Fibroblast of skin of scalp (primary cell): Measurements from ENCODE around the gene PTPN5.

Experiments
- DNase-seq: peaks from one replicate; pipeline ENCODE4 v3.0.0-alpha.2; 2013

PTPN5 gene

DNA sequence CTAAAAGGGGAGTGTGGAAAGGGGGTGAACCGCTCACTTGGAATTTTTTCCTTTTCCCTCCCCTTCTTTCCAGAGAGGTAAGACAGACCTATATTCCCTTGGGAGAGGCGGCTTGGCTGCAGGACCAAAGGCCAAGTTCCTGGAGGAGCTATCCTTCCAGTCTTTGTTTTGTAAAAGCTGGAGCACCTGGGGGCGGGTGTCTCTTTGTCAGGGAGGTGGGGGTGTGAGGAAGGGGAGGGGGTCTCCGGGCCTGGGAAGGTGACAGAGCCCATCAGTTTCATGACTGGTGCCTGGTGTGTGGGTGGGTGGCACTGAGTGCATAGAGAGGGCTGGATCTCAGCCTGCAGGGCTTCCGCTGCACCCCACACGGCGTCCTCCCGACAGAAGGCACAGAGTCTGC, 18.5 kb downstream of the PTPN5 start:
- no peak for DNase-seq

DNA sequence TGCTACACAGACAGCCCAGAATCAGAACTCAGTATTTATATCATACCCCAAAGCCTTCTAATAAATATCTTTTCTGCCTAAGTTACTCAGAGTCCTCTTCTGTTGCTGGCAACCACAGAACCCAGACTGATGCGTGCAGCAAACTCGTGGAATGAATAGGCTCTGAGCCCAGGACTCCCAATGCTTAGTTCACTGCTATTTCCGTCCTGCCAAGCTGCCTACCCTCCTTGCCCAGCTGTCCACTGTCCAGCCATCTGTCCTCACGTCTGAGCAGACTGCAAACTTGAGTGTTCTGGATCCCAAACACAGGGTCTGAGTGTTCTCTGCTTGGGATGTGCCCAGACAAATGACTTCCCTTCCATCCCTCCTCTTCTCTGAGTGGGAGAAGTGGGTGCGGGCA, 19.4 kb downstream of the PTPN5 start:
- DNase-seq: no peak

DNA sequence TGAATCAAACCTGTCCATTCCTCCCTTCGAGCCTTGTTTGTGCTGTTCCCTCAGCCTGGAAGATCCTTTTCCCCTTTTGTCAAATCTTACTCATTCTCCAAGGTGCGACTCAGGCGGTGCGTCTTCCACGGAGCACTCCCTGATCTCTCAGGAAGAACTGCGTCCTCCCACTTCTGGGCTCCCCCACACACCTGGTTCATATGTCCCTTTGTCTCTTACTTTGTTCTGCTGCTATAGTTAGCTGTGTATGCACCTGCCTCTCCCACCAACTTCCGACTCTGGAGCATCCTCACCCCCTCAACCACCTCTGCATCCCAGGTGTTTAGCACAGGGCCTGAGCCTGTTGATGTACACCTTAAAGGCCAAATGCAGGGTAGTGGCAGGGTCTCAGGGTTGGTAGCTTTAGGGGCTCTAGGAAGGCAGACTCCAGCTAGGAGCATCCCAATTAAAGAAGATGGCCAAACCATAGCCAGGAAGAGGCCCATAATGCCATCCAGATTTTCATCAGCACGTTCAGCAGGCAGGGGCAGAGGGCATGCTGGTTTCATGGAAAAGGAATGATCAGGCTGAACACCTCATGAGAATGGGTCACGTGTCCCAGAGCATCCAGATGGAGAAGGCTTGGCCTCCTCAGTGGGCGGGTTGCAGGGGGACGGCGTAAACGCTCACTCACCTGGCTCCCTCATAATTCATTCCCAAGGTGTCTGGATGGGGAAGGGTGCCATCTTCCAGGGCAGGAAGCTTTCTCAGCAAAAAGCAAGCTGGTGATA, 20.1 kb downstream of the PTPN5 start:
- DNase-seq: no peak

GRCh38 chr11:18770479-18771125, 21.0 kb downstream of the PTPN5 start:
- no peak for DNase-seq

GRCh38 chr11:18769802-18770456, 21.7 kb downstream of the PTPN5 start:
- no peak for DNase-seq

- no peak for DNase-seq
These were observed 22.6 kb downstream of the PTPN5 start for GRCh38 chr11:18768978-18769377.

DNA sequence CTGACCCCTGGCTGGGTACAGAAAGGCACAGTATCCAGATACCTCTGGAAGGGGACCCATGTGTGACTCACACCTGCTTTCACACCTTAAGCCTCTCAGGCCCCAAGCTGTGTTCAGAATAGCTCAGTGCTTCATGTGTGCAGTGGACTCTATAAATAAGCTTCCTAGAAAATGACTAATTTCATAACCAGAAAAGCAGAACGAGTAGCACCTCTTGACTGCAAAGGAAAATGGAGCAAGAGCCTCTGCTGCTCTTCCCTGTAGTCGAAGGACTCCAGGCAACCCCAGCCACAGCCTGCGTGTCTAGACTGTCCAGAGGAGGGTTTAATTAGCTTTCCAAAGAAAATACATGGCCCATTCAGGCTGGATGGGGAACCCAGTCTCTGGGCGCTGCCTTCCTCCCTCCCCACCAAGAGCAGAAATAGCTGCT, 23.1 kb downstream of the PTPN5 start:
- DNase-seq: no peak

GRCh38 chr11:18766015-18766414, 25.6 kb downstream of the PTPN5 start:
- DNase-seq: no peak

GRCh38 chr11:18765554-18765953, 26.0 kb downstream of the PTPN5 start:
- no peak for DNase-seq

GRCh38 chr11:18761741-18762140, 29.9 kb downstream of the PTPN5 start:
- no peak for DNase-seq

- DNase-seq: no peak
These were observed 30.5 kb downstream of the PTPN5 start for GRCh38 chr11:18761144-18761543.

- no peak for DNase-seq
These were observed 33.8 kb downstream of the PTPN5 start for GRCh38 chr11:18757811-18758210.

DNA sequence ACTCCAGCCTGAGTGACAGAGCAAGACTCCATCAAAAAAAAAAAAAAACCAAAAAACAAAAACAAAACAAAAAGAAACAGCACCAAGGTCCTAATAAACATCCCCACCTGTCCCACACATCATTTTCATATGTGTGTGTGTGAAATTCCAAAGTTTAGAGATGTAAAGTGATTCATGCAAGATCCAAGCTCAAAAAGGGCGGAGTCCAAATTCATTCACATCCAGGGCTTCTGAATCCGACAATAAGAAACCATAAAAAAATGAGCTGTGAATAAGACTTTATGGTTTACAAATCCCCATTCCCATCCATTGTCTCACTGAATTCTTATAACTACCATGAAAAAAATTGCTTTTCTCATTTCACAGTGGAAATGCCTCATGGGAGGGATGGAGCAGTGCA, 34.7 kb downstream of the PTPN5 start:
- no peak for DNase-seq

DNA sequence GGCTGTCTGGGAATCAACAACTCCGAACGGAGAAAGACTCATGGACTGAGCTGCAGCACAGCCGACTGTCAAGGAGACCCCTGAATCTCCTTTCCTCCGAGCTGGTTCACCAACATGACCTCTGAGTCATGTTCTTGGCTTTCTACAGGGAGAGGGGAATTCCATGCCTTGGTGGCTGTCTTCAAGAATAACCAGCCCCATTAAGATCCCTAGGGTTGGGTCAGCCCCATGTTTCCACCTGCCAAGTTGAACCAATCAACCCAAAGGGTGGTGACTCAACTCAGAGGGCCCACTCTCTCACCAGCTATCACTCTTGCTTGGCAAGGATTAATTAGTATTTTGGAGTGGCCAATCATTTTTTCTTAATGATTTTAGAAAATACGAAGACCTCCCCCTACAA, 37.3 kb downstream of the PTPN5 start:
- no peak for DNase-seq

DNA sequence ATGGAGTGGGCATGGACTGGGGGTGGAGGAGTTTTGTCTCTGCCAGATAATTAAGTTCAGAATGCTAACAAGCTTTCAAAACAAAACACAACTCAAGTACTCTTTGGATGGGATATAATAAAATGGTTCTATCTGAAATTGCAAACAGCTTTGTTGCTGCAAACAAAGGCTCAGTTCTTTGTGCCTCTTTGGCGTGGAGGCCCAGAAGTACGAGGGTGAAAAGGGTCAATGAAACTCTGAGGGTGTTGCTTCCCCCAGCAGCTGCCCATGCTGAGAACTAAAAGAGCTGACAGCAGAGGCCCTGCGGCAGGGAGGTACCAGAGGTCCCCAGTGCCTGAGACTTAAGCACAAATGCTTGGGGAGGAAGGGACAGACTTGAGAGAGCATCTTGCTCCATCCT, 39.1 kb downstream of the PTPN5 start:
- no peak for DNase-seq

GRCh38 chr11:18750944-18751343, 40.7 kb downstream of the PTPN5 start:
- DNase-seq: no peak

DNA sequence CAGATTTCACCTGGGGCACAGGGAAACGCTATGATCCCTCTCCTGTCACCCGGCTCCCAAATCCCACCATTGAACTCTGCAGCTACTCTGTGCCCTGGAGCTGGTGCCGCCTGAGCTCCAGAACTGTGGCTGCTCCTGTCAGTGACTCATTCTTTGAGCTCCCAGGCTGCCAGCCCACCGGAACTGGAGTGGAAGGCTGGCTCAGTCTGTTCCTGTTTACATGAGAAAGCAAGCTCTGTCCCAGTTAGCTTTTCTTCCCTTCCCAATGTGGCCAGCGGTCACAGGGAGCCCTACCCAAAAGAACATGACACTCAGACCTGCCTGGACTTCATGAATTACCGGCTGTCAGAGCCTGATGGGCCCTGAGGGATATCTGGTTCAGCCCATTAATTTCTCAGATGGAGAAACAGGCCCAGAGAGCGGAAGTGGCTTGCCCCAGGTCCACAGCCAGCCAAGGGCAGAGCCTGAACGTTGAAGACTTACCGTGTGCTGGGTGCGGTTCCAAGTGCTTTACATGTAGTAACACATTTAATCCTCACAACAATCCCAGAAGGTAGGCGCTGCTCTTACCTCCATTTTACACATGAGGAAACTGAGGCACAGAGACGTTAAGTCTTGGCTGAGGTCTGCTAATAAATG, 41.8 kb downstream of the PTPN5 start:
- DNase-seq: peak; percentile 69

DNA sequence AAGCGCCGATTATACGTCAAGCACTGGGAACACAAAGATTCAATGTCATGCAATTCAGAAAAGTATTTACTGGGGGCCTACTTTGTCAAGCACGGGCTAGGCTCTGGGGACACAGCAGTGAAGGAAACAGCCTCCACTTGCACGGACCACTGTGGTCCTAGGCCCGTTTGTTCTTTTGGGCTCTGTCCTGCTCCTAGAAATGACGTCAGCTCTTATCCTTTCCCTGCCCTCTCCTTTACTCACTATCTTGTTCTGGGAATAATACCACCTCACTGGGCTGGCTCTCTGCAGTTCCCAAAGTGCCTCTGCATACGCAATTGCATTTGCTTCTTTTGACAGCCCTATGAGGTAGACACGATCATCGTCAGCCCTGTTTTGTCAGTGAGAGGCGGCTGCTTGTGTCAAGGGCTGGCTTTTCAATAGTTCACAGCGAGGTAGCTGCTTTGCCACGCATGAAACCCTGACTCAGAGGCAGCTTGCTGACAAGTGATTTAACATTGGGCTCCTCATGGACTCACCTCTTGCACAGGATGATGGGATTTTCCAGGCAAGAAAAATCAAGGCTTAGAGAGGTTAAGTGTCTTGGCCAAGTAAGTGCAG, 42.7 kb downstream of the PTPN5 start:
- no peak for DNase-seq

DNA sequence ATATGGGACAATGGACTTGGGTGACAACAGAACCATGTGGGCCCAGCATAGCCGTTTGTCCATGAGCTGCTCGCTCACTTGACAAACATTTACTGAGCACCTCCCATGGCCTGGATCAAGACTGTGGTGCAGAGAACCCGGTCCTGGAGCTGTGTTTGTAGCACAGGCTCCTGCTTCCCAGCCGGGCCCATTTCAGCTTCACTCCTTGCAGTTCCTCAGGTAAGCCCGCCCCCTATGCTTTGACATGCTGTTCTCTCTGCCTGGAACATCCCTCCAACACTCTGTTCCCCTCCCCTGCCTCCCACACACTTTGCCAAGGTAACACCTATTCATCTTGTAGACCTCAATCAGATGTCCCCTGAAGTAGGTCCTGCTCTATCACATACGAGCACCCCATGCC, 46.3 kb downstream of the PTPN5 start:
- no peak for DNase-seq

DNA sequence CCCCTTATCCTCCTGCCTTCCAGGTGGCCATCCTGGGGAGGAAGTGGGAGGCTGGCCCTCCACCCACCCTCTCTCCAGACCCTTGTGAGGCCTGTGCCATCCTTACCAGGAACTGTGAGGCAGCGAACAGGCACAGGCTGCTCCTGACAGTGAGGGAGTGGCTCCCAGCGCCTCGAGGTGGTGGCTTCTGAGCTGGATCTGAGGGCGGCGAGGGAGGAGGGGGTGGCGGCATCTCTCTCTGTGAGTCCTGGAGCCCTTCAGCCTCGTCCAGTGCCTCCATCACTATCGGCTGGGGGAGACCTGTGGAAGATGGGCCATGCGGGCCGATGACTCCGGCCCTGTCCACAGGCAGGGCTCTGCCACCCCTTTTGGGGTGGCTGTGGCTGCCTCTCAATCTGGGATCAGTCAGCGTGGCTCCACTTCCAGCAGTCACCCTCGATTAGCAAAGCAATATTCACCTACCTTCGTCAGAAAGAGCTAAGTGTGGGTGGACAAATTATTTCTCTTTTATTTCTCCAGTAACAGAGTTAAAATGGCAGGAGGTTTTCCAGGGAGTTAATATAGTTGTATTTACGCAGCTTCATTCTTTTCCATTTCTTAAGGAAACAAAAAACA, 47.6 kb downstream of the PTPN5 start:
- DNase-seq: no peak

DNA sequence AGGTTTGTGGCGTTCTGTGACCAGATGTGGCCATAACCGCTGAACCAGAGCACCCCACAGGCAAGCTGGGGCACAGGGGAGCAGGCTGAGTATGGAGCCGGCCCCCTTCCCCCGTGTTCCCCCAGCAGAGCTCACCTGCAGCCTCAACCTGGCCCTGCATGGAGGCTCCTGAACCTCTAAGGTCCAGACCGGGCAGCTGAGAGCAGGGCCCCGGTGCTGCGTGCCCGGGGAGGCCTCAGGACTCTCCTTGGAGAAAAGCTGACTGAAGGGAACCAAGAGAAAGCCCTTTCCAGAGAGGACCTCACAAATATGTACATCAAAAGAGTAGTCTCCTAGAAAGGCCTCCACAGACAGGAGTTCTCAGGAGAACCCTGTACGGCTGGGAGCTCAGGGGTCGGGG, 48.2 kb downstream of the PTPN5 start:
- DNase-seq: no peak

GRCh38 chr11:18741783-18742182, 49.8 kb downstream of the PTPN5 start:
- no peak for DNase-seq

- no peak for DNase-seq
These were observed 51.9 kb downstream of the PTPN5 start for GRCh38 chr11:18739685-18740084.
